ENCODE results near the gene LTB4R2.

LTB4R2 gene

GRCh38 chr14:24329073-24329663 is 19.2 kb downstream of the LTB4R2 start:
- no peaks in the 10 kb centered on the region for H3F3A ChIP-seq (ENCODE audit: insufficient read depth, low read length)
- no peak overlapping the region for H3K4me2 ChIP-seq (ENCODE audit: low read length)
- no peaks in the 10 kb centered on the region for H3K9me2 ChIP-seq (ENCODE audit: low read depth, low read length)
- no peak overlapping the region for H3K27ac ChIP-seq (ENCODE audit: low read depth, low read length, poor library complexity, severe bottlenecking)
- H3K9ac ChIP-seq (ENCODE audit: low read length) = no peak overlapping the region
- 0 out of 2 replicates have a peak, but pooled peaks cover 5% of the 10 kb centered on the region for H3K27me3 ChIP-seq (ENCODE audit: insufficient read depth, low read length)
- no peaks in the 10 kb centered on the region for H4K20me1 ChIP-seq (ENCODE audit: insufficient read depth, low read length)
- no peaks in the 10 kb centered on the region for H3K36me3 ChIP-seq (ENCODE audit: insufficient read depth, low read length)
- no peaks in the 10 kb centered on the region for H3K9me3 ChIP-seq (ENCODE audit: low read length)
- no peak overlapping the region for H2AFZ ChIP-seq (ENCODE audit: low read length)
- H3K4me3 ChIP-seq (ENCODE audit: low read depth, low read length, poor library complexity, severe bottlenecking) = no peak overlapping the region
- H3K79me2 ChIP-seq (ENCODE audit: insufficient read depth, low read length) = no peaks in the 10 kb centered on the region
- peaks cover 23% of the 10 kb centered on the region for H3K4me1 ChIP-seq (ENCODE audit: insufficient read depth, low read length, severe bottlenecking)
- TF ChIP-seq EZH2 (IDR thresholded peaks at IDR 0.05; ENCODE audit: borderline replicate concordance, low read length) = no peak

GRCh38 chr14:24329736-24330135 is 19.8 kb downstream of the LTB4R2 start:
- Histone ChIP-seq H3K4me2 (ENCODE audit: low read length) (no peak overlapping the region), H3F3A (ENCODE audit: insufficient read depth, low read length) (no peaks in the 10 kb centered on the region), H4K20me1 (ENCODE audit: insufficient read depth, low read length) (no peaks in the 10 kb centered on the region), H2AFZ (ENCODE audit: low read length) (no peak overlapping the region), H3K4me1 (ENCODE audit: insufficient read depth, low read length, severe bottlenecking) (peaks cover 26% of the 10 kb centered on the region), H3K4me3 (ENCODE audit: low read depth, low read length, poor library complexity, severe bottlenecking) (no peak overlapping the region), H3K9ac (ENCODE audit: low read length) (no peak overlapping the region), H3K79me2 (ENCODE audit: insufficient read depth, low read length) (no peaks in the 10 kb centered on the region), H3K9me2 (ENCODE audit: low read depth, low read length) (no peaks in the 10 kb centered on the region), H3K36me3 (ENCODE audit: insufficient read depth, low read length) (no peaks in the 10 kb centered on the region), H3K9me3 (ENCODE audit: low read length) (no peaks in the 10 kb centered on the region), H3K27ac (ENCODE audit: low read depth, low read length, poor library complexity, severe bottlenecking) (no peak overlapping the region), H3K27me3 (ENCODE audit: insufficient read depth, low read length) (0 out of 2 replicates have a peak, but pooled peaks cover 5% of the 10 kb centered on the region)
- TF ChIP-seq CTCF (IDR thresholded peaks at IDR 0.05; ENCODE audit: low read length) = no peak
- TF ChIP-seq EZH2 (IDR thresholded peaks at IDR 0.05; ENCODE audit: borderline replicate concordance, low read length) = no peak

GRCh38 chr14:24330973-24331674 is 21.2 kb downstream of the LTB4R2 start:
- Histone ChIP-seq H3K27me3 (ENCODE audit: insufficient read depth, low read length) (0 out of 2 replicates have a peak, but pooled peaks cover 5% of the 10 kb centered on the region), H3K79me2 (ENCODE audit: insufficient read depth, low read length) (no peaks in the 10 kb centered on the region), H3K4me1 (ENCODE audit: insufficient read depth, low read length, severe bottlenecking) (peaks cover 26% of the 10 kb centered on the region), H3K36me3 (ENCODE audit: insufficient read depth, low read length) (peaks cover 1% of the 10 kb centered on the region; the same call in 1 of the 2 replicates), H3K9me3 (ENCODE audit: low read length) (no peaks in the 10 kb centered on the region), H3K27ac (ENCODE audit: low read depth, low read length, poor library complexity, severe bottlenecking) (no peak overlapping the region), H3K4me3 (ENCODE audit: low read depth, low read length, poor library complexity, severe bottlenecking) (no peak overlapping the region), H4K20me1 (ENCODE audit: insufficient read depth, low read length) (no peaks in the 10 kb centered on the region), H3K9ac (ENCODE audit: low read length) (no peak overlapping the region), H3K4me2 (ENCODE audit: low read length) (no peak overlapping the region), H2AFZ (ENCODE audit: low read length) (no peak overlapping the region), H3K9me2 (ENCODE audit: low read depth, low read length) (no peaks in the 10 kb centered on the region), H3F3A (ENCODE audit: insufficient read depth, low read length) (no peaks in the 10 kb centered on the region)
- TF ChIP-seq CTCF (IDR thresholded peaks at IDR 0.05; ENCODE audit: low read length) (no peak), EZH2 (IDR thresholded peaks at IDR 0.05; ENCODE audit: borderline replicate concordance, low read length) (no peak)

Data from OCI-LY1 (cell line).